Gastroesophageal sphincter (tissue), 3 donors: ENCODE results near the gene FAM83E.

ENCODE experiments used
- EP300 ChIP-seq: sonication (generic); formaldehyde crosslinking; IDR thresholded peaks from one replicate; pipeline ENCODE4 v1.6.1; 2017; ENCODE audit warnings: antibody characterized with exemption, mild to moderate bottlenecking
- POLR2A ChIP-seq, 2 donors: fragments of 450-650 bp; IDR thresholded peaks; one replicate each; pipeline ENCODE4 v1.6.1; 2017; ENCODE audit warnings: antibody characterized with exemption in 2 of 2, mild to moderate bottlenecking in 2 of 2, moderate library complexity in 1 of 2
- POLR2AphosphoS5 ChIP-seq: sonication (generic); formaldehyde crosslinking; IDR thresholded peaks from one replicate; pipeline ENCODE4 v1.6.1; 2017; ENCODE audit warnings: antibody characterized with exemption
- TF ChIP-seq, protein P1 (sequence below), 4 experiments: fragments of 200-600 bp in 2 of 4; fragments of 450-650 bp in 2 of 4; sonication (generic) in 1 of 4; IDR thresholded peaks; one replicate each; pipeline ENCODE4 v1.5.1; 2017 to 2019; ENCODE audit warnings: antibody characterized with exemption in 4 of 4, mild to moderate bottlenecking in 2 of 4, moderate library complexity in 2 of 4

DNA sequence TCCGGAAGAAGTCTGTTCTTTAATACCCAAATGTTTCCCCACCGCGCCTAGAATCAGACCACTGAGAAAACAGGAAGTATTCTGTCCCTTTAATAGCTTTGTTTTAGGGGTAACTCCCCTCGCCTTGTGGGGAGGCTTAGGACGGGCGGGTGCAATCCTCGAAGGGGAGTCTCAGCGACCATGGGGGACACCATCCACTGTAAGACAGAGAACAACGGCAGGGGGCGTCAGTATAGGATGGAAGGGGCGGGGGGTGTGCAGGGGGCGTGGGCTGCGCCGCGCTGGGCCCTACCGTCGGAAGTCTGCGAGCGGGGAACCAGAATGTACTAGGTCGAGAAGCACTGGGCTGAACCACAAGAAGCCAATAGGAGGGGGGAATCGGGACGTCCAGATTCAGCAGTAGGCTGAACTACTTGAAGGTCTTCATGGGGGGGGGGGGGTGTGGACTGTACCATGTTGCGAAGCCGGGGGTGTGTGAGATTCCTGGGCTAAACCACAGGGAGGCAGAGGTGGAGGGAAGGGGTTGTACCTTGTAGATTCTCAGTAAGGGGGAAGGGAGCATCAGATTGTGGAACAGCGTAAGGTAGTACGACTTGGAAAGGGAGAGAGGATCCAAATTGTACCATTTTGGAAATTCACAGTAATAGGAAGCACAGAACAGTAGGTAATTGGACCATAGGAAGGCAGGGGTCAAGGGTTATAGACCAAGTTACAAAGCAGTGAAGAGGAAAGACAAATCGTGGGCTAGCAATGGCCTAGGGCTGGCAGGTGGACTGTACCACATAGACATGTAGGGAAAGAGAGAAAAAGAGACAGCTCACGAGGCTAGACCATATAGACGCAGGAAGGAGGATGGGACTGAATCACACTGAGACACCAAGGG lies 23.3 kb upstream of the FAM83E start:
- TF ChIP-seq, protein P1, sequence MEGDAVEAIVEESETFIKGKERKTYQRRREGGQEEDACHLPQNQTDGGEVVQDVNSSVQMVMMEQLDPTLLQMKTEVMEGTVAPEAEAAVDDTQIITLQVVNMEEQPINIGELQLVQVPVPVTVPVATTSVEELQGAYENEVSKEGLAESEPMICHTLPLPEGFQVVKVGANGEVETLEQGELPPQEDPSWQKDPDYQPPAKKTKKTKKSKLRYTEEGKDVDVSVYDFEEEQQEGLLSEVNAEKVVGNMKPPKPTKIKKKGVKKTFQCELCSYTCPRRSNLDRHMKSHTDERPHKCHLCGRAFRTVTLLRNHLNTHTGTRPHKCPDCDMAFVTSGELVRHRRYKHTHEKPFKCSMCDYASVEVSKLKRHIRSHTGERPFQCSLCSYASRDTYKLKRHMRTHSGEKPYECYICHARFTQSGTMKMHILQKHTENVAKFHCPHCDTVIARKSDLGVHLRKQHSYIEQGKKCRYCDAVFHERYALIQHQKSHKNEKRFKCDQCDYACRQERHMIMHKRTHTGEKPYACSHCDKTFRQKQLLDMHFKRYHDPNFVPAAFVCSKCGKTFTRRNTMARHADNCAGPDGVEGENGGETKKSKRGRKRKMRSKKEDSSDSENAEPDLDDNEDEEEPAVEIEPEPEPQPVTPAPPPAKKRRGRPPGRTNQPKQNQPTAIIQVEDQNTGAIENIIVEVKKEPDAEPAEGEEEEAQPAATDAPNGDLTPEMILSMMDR (IDR thresholded peaks at IDR 0.05), result peak in 1 of 4 experiments; percentile 33
- peak; percentile 17 to 57 for TF ChIP-seq POLR2A (IDR thresholded peaks at IDR 0.05)
- peak; percentile 63 for TF ChIP-seq POLR2AphosphoS5
- no peak for TF ChIP-seq EP300
